NB4 (cell line): ENCODE results near the gene TWSG1.

Source experiments
- TF ChIP-seq, protein P1 (sequence below): IDR thresholded peaks from one replicate; pipeline ENCODE4 v1.5.1; 2012; ENCODE audit warnings: low read depth, low read length
- TF ChIP-seq, protein P2 (sequence below): IDR thresholded peaks from 2 replicates; pipeline ENCODE4 v1.6.1; 2011; ENCODE audit warnings: low read depth, low read length

DNA sequence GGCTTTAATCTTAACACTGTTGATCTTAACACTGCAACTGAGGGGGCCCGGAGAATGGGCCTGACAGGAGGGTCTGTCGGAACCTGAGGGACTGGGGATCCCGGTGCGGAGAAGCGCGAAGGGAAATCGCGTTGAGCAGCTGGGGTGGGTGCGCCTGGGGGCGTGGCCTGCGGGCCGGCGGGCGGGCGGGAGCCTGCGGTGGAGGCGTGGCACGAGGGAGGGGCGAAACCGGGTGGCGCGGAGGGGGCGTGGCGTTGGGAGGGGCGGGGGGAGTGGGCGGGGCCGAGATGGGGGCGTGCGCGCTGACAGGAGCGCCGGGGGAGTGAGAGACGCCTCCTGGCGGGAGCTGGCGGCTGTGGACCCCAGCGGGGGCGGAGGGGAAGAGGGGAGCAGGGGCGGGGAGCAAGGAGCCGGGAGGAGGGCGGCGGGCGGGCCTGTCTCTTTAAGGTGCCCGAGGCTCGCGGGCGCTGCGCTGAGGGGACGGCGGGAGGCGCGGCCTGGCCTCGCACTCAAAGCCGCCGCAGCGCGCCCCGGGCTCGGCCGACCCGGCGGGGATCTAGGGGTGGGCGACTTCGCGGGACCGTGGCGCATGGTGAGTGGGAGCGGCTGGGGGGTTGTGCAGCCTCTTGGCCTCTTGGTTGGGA, at the start of gene TWSG1:
- TF ChIP-seq, protein P1, sequence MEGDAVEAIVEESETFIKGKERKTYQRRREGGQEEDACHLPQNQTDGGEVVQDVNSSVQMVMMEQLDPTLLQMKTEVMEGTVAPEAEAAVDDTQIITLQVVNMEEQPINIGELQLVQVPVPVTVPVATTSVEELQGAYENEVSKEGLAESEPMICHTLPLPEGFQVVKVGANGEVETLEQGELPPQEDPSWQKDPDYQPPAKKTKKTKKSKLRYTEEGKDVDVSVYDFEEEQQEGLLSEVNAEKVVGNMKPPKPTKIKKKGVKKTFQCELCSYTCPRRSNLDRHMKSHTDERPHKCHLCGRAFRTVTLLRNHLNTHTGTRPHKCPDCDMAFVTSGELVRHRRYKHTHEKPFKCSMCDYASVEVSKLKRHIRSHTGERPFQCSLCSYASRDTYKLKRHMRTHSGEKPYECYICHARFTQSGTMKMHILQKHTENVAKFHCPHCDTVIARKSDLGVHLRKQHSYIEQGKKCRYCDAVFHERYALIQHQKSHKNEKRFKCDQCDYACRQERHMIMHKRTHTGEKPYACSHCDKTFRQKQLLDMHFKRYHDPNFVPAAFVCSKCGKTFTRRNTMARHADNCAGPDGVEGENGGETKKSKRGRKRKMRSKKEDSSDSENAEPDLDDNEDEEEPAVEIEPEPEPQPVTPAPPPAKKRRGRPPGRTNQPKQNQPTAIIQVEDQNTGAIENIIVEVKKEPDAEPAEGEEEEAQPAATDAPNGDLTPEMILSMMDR: peak; percentile 7
- TF ChIP-seq, protein P2, sequence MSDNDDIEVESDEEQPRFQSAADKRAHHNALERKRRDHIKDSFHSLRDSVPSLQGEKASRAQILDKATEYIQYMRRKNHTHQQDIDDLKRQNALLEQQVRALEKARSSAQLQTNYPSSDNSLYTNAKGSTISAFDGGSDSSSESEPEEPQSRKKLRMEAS: no peak
